OCI-LY7 (cell line): ENCODE data around the gene TRAPPC12. TPM values are rescaled to one million over a fixed set of nuclear protein-coding genes. Genes with fewer than 3 reads are reported as not detected.

Source experiments
- BruUV-seq: library from RNA; stranded (reverse); fragments of 400-500 nt; replicated peaks from 2 replicates; lab custom pipeline; 2021; lab: Mats Ljungman, UMichigan
- CTCF ChIA-PET: fragments of 300-600 bp; sonication (Branson Sonifier 250); formaldehyde crosslinking; loops from one replicate; lab custom pipeline; 2022; ENCODE audit warnings: antibody characterized with exemption; ENCODE audit not compliant: unreplicated experiment; lab: Charles Lee
- POLR2A ChIA-PET: fragments of 300-600 bp; sonication (Branson Sonifier 250); formaldehyde crosslinking; loops from one replicate; lab custom pipeline; 2022; ENCODE audit warnings: antibody characterized with exemption; lab: Charles Lee
- DNase-seq: peaks from one replicate; pipeline ENCODE4 v3.0.0-alpha.2; 2015; ENCODE audit warnings: low spot score
- H2AFZ ChIP-seq: fragments of 200-600 bp; sonication (generic), shearing (Covaris generic); 2 replicates; pipeline ENCODE4 v1.6.1; 2014; ENCODE audit warnings: mild to moderate bottlenecking, antibody characterized with exemption, low read length, moderate library complexity
- H3K27ac ChIP-seq: fragments of 200-600 bp; sonication (generic); 2 replicates; pipeline ENCODE4 v1.5.1; 2014; ENCODE audit warnings: mixed run types, low read depth, mild to moderate bottlenecking, moderate library complexity, low read length, inconsistent platforms; ENCODE audit not compliant: poor library complexity, severe bottlenecking
- H3K36me3 ChIP-seq: fragments of 200-600 bp; sonication (generic); 2 replicates; pipeline ENCODE4 v1.6.1; 2014; ENCODE audit warnings: mild to moderate bottlenecking, antibody characterized with exemption, low read length, moderate library complexity, mixed read lengths; ENCODE audit not compliant: insufficient read depth
- H3K4me1 ChIP-seq: fragments of 200-600 bp; sonication (generic); 2 replicates; pipeline ENCODE4 v1.5.1; 2014; ENCODE audit warnings: mild to moderate bottlenecking, low read length; ENCODE audit not compliant: insufficient read depth, poor library complexity, severe bottlenecking
- H3K4me2 ChIP-seq: fragments of 200-600 bp; sonication (generic); 2 replicates; pipeline ENCODE4 v1.6.1; 2014; ENCODE audit warnings: mild to moderate bottlenecking, low read length
- H3K4me3 ChIP-seq: fragments of 200-600 bp; sonication (generic); 2 replicates; pipeline ENCODE4 v1.5.1; 2014; ENCODE audit warnings: mild to moderate bottlenecking, low read depth, low read length; ENCODE audit not compliant: poor library complexity, severe bottlenecking
- H3K79me2 ChIP-seq: fragments of 200-600 bp; sonication (generic); 2 replicates; pipeline ENCODE4 v1.6.1; 2016; ENCODE audit warnings: low read depth, mild to moderate bottlenecking, low read length, moderate library complexity, mixed read lengths; ENCODE audit not compliant: insufficient read depth
- H3K9me2 ChIP-seq: fragments of 200-600 bp; sonication (generic); 2 replicates; pipeline ENCODE4 v1.6.1; 2016; ENCODE audit warnings: mild to moderate bottlenecking, low read length, mixed read lengths; ENCODE audit not compliant: insufficient read depth
- H3K9me3 ChIP-seq: fragments of 200-600 bp; sonication (generic); 2 replicates; pipeline ENCODE4 v1.6.1; 2014; ENCODE audit warnings: mild to moderate bottlenecking, mixed run types, low read length, mixed read lengths
- H4K20me1 ChIP-seq: fragments of 200-600 bp; sonication (generic); 2 replicates; pipeline ENCODE4 v1.6.1; 2014; ENCODE audit warnings: mild to moderate bottlenecking, antibody characterized with exemption, low read length, moderate library complexity, mixed read lengths; ENCODE audit not compliant: insufficient read depth
- EZH2phosphoT487 ChIP-seq: fragments of 200-600 bp; sonication (generic); IDR thresholded peaks from 2 replicates; pipeline ENCODE4 v1.6.1; 2018; ENCODE audit warnings: low read depth, borderline replicate concordance, mild to moderate bottlenecking, mixed run types, antibody characterized with exemption, low read length, moderate library complexity, mixed read lengths
- intact Hi-C: fragments of 100-400 bp; cut with micrococcal nuclease; formaldehyde crosslinking; loops from one replicate; pipeline ENCODE4 v1.10.0; 2022; ENCODE audit not compliant: unreplicated experiment
- total RNA-seq, 2 experiments: library from RNA; depleted of rRNA in 1 of 2; stranded (reverse); fragments of >200 nt in 1 of 2; shearing (Covaris generic) in 1 of 2; gene quantifications; 2 replicates each; pipeline ENCODE4 v1.2.3, GENCODE V29; 2014 to 2022
- TF ChIP-seq, protein P1 (sequence below): fragments of 200-600 bp; sonication (generic); conservative IDR thresholded peaks from 2 replicates; pipeline ENCODE4 v1.5.1; 2014; ENCODE audit warnings: mild to moderate bottlenecking, antibody characterized with exemption, low read length, moderate library complexity, mixed read lengths

The TRAPPC12 gene
- total RNA-seq, 2 experiments from 2014 or later = 85.2 to 91.6 TPM

DNA sequence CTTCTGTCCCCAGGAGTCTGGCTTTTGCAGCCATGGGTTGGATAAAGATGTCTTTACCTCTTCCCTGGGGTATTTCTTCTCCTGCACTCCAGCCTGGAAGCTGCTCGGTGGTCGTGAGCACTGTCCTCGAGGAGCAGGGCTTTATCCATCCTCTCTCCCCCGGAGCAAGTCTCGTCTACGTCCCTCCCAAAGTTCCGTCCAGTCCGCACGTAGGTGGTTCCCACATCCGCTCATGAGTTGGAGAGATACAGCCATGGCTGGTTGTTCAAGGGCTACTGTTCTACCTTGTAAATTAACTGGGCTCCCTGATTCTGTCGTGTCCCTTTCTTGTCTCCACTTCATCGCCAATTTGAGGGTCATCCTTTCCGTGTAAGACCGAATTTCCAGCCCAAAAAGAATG is 47.1 kb downstream of the TRAPPC12 start:
- CTCF ChIA-PET = no interaction called here
- Histone ChIP-seq H3K4me2 (no peak overlapping the region), H2AFZ (no peak overlapping the region), H3K4me3 (no peak overlapping the region), H4K20me1 (no peaks in the 10 kb centered on the region), H3K27ac (no peak overlapping the region), H3K4me1 (no peaks in the 10 kb centered on the region), H3K79me2 (no peaks in the 10 kb centered on the region), H3K9me2 (no peaks in the 10 kb centered on the region), H3K36me3 (peaks cover 74% of the 10 kb centered on the region), H3K9me3 (no peaks in the 10 kb centered on the region)
- intact Hi-C loops = no loop called here
- BruUV-seq = no TSS peak
- no peak for DNase-seq
- no peak for TF ChIP-seq EZH2phosphoT487
- TF ChIP-seq, protein P1, sequence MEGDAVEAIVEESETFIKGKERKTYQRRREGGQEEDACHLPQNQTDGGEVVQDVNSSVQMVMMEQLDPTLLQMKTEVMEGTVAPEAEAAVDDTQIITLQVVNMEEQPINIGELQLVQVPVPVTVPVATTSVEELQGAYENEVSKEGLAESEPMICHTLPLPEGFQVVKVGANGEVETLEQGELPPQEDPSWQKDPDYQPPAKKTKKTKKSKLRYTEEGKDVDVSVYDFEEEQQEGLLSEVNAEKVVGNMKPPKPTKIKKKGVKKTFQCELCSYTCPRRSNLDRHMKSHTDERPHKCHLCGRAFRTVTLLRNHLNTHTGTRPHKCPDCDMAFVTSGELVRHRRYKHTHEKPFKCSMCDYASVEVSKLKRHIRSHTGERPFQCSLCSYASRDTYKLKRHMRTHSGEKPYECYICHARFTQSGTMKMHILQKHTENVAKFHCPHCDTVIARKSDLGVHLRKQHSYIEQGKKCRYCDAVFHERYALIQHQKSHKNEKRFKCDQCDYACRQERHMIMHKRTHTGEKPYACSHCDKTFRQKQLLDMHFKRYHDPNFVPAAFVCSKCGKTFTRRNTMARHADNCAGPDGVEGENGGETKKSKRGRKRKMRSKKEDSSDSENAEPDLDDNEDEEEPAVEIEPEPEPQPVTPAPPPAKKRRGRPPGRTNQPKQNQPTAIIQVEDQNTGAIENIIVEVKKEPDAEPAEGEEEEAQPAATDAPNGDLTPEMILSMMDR = no peak
- POLR2A ChIA-PET = no interaction called here

DNA sequence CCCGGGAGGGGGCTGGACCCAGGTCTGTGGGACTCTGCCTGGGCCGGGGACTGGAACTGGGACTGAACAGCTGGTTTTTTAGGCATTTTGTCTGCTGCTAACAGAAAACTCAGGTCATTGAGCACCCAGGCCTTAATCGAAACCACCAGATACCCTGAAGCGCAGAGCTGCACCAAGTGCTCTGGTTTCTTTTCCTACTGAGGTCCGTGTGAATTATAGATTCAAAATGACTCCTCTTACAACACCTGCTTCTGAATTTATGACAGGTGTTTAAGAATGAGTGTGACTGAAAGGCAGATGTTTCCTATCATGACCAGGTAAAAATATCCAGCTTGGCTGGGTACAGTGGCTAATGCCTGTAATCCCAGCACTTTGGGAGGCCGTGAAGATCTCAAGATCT is 47.8 kb downstream of the TRAPPC12 start:
- intact Hi-C loops = no loop called here
- Histone ChIP-seq H3K79me2 (no peaks in the 10 kb centered on the region), H3K4me3 (no peak overlapping the region), H2AFZ (no peak overlapping the region), H4K20me1 (no peaks in the 10 kb centered on the region), H3K27ac (no peak overlapping the region), H3K36me3 (peaks cover 76% of the 10 kb centered on the region), H3K4me1 (no peaks in the 10 kb centered on the region), H3K9me2 (no peaks in the 10 kb centered on the region), H3K9me3 (no peaks in the 10 kb centered on the region), H3K4me2 (no peak overlapping the region)
- no peak for DNase-seq
- TF ChIP-seq, protein P1 = no peak
- no peak for TF ChIP-seq EZH2phosphoT487
- POLR2A ChIA-PET = interaction anchor here (0.6 to 0.7 kb wide), 2 partner anchors 151 to 311 kb away, joined by 3 to 6 read pairs; no protein-coding TSS in a partner anchor
- no TSS peak for BruUV-seq
- CTCF ChIA-PET = no interaction called here

DNA sequence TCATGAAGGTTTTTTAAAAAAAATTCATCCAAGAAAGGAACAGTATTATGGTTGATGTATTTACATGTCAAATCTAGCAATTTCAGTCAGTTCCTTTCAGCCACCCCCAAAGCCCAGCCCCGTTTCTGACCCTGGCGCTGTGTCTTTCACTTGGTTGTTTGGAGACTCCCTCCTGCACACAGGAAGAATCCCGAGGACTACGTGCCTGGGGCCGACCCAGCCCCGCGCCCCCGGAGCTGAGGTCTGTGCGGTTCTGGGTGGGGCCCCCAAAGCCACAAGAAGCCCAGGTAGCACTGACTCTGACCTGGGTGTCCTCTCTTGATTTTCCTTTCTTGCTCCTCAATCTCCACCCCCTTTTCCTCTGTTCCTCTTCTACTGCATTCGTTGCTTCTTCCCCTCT is 49.1 kb downstream of the TRAPPC12 start:
- Histone ChIP-seq H2AFZ (no peak overlapping the region), H3K79me2 (no peaks in the 10 kb centered on the region), H3K4me1 (no peaks in the 10 kb centered on the region), H3K27ac (no peak overlapping the region), H3K4me3 (no peak overlapping the region), H4K20me1 (no peaks in the 10 kb centered on the region), H3K36me3 (peaks cover 67% of the 10 kb centered on the region), H3K4me2 (no peak overlapping the region), H3K9me2 (no peaks in the 10 kb centered on the region), H3K9me3 (no peaks in the 10 kb centered on the region)
- POLR2A ChIA-PET = interaction anchor here (1.2 to 2.6 kb wide), 3 partner anchors 14 to 27 kb away, joined by 3 to 9 read pairs (median 3); no protein-coding TSS in a partner anchor
- intact Hi-C loops = no loop called here
- DNase-seq = no peak
- BruUV-seq = no TSS peak
- CTCF ChIA-PET = interaction anchor here (1.1 kb wide), 1 partner anchor 13 kb away, joined by 3 read pairs; no protein-coding TSS in a partner anchor
- TF ChIP-seq, protein P1 = no peak
- no peak for TF ChIP-seq EZH2phosphoT487
